Parathyroid adenoma (tissue), 2 donors: ENCODE data around the gene PALD1.

Source experiments
- H2AFZ ChIP-seq: fragments of 300-600 bp; sonication (generic); one replicate; pipeline ENCODE4 v1.7.0; 2017; ENCODE audit warnings: antibody characterized with exemption, mild to moderate bottlenecking
- H3K27ac ChIP-seq: fragments of 300-600 bp; sonication (generic); one replicate; pipeline ENCODE4 v1.7.0; 2017
- H3K27me3 ChIP-seq: fragments of 300-600 bp; sonication (generic); one replicate; pipeline ENCODE4 v1.7.0; 2017; ENCODE audit warnings: low read length; ENCODE audit not compliant: control insufficient read depth, insufficient read depth
- H3K36me3 ChIP-seq: fragments of 300-600 bp; sonication (generic); one replicate; pipeline ENCODE4 v1.7.0; 2017; ENCODE audit warnings: low read length; ENCODE audit not compliant: control insufficient read depth, insufficient read depth
- H3K4me1 ChIP-seq: fragments of 300-600 bp; sonication (generic); one replicate; pipeline ENCODE4 v1.7.0; 2017; ENCODE audit warnings: control low read depth
- H3K4me2 ChIP-seq: fragments of 300-600 bp; sonication (generic); one replicate; pipeline ENCODE4 v1.7.0; 2017; ENCODE audit warnings: low read length
- H3K4me3 ChIP-seq: fragments of 300-600 bp; sonication (generic); one replicate; pipeline ENCODE4 v1.7.0; 2017; ENCODE audit warnings: low read depth, low read length
- H3K79me2 ChIP-seq: fragments of 300-600 bp; sonication (generic); one replicate; pipeline ENCODE4 v1.7.0; 2017; ENCODE audit warnings: control low read depth
- H3K9ac ChIP-seq: fragments of 300-600 bp; sonication (generic); one replicate; pipeline ENCODE4 v1.7.0; 2017; ENCODE audit warnings: mild to moderate bottlenecking
- H3K9me3 ChIP-seq: fragments of 300-600 bp; sonication (generic); one replicate; pipeline ENCODE4 v1.7.0; 2017; ENCODE audit warnings: low read length; ENCODE audit not compliant: control insufficient read depth
- CTCF ChIP-seq: fragments of 300-600 bp; sonication (generic); IDR thresholded peaks from one replicate; pipeline ENCODE4 v1.7.0; 2017; ENCODE audit warnings: antibody characterized with exemption, mild to moderate bottlenecking
- donor health status: primary hyperparathyroidism.

Gene PALD1

GRCh38 chr10:70542565-70542938 is 64.0 kb downstream of the PALD1 start:
- Histone ChIP-seq H3K27me3 (no peaks in the 10 kb centered on the region), H3K79me2 (no peaks in the 10 kb centered on the region), H3K9ac (no peak overlapping the region), H3K27ac (no peak overlapping the region), H3K4me2 (no peak overlapping the region), H3K9me3 (no peaks in the 10 kb centered on the region), H3K36me3 (no peaks in the 10 kb centered on the region), H3K4me3 (no peak overlapping the region), H3K4me1 (peaks cover 9% of the 10 kb centered on the region), H2AFZ (no peak overlapping the region)
- no peak for TF ChIP-seq CTCF

GRCh38 chr10:70543911-70544310 is 65.3 kb downstream of the PALD1 start:
- H3K4me3 ChIP-seq: no peak overlapping the region
- H3K36me3 ChIP-seq: no peaks in the 10 kb centered on the region
- H3K79me2 ChIP-seq: no peaks in the 10 kb centered on the region
- H3K4me2 ChIP-seq: no peak overlapping the region
- no peak overlapping the region for H3K9ac ChIP-seq
- no peak overlapping the region for H3K27ac ChIP-seq
- H3K9me3 ChIP-seq: no peaks in the 10 kb centered on the region
- H2AFZ ChIP-seq: no peak overlapping the region
- no peaks in the 10 kb centered on the region for H3K27me3 ChIP-seq
- TF ChIP-seq CTCF: no peak
- H3K4me1 ChIP-seq: peaks cover 5% of the 10 kb centered on the region

- H3K36me3 ChIP-seq: no peaks in the 10 kb centered on the region
- H2AFZ ChIP-seq: no peak overlapping the region
- peaks cover 5% of the 10 kb centered on the region for H3K4me1 ChIP-seq
- H3K9me3 ChIP-seq: no peaks in the 10 kb centered on the region
- no peaks in the 10 kb centered on the region for H3K27me3 ChIP-seq
- no peak overlapping the region for H3K4me2 ChIP-seq
- H3K9ac ChIP-seq: no peak overlapping the region
- H3K4me3 ChIP-seq: no peak overlapping the region
- no peak for TF ChIP-seq CTCF
- H3K27ac ChIP-seq: no peak overlapping the region
- no peaks in the 10 kb centered on the region for H3K79me2 ChIP-seq
Measured at GRCh38 chr10:70544431-70545340, 66.1 kb downstream of the PALD1 start.

GRCh38 chr10:70546584-70546983 is 68.0 kb downstream of the PALD1 start:
- no peaks in the 10 kb centered on the region for H3K79me2 ChIP-seq
- H3K4me3 ChIP-seq: no peak overlapping the region
- no peak overlapping the region for H3K27ac ChIP-seq
- H2AFZ ChIP-seq: no peak overlapping the region
- TF ChIP-seq CTCF: no peak
- no peak overlapping the region for H3K4me2 ChIP-seq
- peaks cover 5% of the 10 kb centered on the region for H3K4me1 ChIP-seq
- no peak overlapping the region for H3K9ac ChIP-seq
- H3K27me3 ChIP-seq: no peaks in the 10 kb centered on the region
- H3K36me3 ChIP-seq: no peaks in the 10 kb centered on the region
- no peaks in the 10 kb centered on the region for H3K9me3 ChIP-seq
